AG10803 (cell line): ENCODE results near the gene DMRT3.

ENCODE experiments used
- DNase-seq: peaks from one replicate; pipeline ENCODE4 v3.0.0; 2010; ENCODE audit warnings: low read depth
- H3K4me3 ChIP-seq: 2 replicates; pipeline ENCODE4 v1.5.1; 2011; ENCODE audit warnings: mild to moderate bottlenecking, low read length, control low read depth
- TF ChIP-seq, protein P1 (sequence below): conservative IDR thresholded peaks from 2 replicates; pipeline ENCODE4 v1.5.1; 2011; ENCODE audit warnings: mild to moderate bottlenecking, low read length, control low read depth, inconsistent platforms

DMRT3 gene

DNA sequence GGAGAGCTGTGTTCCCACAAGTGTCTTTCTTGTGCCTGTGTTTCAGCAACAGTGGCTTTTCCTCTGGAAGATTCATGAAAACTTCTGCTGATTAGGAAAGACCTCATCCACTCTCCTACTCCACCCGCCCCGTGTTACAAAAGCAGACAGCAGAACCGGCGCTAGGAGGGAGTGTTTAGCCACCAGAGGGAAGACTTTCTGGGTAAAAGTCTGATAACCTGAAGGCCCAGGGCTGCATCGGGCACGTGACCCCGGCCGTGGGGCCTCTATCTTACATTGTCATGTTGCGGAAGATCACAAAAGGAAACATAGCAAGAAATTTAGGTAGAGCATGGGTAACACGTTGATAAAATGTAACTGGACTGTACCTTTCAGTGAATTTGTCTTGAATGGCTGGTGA lies 41.7 kb downstream of the DMRT3 start:
- TF ChIP-seq, protein P1, sequence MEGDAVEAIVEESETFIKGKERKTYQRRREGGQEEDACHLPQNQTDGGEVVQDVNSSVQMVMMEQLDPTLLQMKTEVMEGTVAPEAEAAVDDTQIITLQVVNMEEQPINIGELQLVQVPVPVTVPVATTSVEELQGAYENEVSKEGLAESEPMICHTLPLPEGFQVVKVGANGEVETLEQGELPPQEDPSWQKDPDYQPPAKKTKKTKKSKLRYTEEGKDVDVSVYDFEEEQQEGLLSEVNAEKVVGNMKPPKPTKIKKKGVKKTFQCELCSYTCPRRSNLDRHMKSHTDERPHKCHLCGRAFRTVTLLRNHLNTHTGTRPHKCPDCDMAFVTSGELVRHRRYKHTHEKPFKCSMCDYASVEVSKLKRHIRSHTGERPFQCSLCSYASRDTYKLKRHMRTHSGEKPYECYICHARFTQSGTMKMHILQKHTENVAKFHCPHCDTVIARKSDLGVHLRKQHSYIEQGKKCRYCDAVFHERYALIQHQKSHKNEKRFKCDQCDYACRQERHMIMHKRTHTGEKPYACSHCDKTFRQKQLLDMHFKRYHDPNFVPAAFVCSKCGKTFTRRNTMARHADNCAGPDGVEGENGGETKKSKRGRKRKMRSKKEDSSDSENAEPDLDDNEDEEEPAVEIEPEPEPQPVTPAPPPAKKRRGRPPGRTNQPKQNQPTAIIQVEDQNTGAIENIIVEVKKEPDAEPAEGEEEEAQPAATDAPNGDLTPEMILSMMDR: peak; percentile 54
- no peak overlapping the region for H3K4me3 ChIP-seq
- DNase-seq: peak; percentile 25

DNA sequence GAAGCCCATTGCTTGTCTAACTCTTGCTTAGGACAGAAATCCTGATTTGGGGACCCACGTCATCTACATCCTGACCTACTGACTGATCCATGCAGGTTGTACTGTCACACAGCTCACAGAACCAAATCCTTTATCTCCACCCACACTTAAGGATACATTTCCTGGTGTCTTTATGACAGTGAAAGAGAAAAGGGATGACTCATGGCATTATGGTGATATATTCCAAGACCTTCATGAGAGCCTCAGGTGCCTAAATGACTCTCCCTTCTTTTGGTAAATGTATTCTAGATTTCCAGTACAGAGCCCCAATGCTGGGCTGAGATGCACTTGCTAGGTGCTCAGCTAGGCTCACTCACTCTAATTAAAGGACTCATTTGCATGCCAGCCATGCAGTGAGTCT lies 47.7 kb downstream of the DMRT3 start:
- no peak for DNase-seq
- no peak overlapping the region for H3K4me3 ChIP-seq
- TF ChIP-seq, protein P1: no peak

DNA sequence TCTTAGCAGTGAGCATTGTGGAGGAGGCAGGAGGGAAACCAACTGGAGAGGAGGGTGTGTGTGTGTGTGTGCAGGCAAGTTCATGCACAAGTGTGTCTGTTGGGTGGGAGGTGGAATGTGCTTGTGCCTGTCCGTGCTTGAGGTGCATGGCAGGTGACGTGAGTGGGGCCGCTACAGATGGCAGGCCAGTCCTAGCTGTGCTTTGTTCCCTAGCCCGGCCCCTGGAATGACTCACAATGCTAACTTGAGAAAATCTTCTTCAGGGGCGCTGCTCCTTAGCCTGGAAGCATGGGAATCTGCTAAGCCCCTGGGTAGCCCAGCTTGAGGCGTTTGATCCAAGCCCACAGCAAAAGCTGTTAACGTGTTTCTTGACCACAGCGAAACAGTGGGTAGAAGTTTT lies 48.7 kb downstream of the DMRT3 start:
- H3K4me3 ChIP-seq: no peak overlapping the region
- TF ChIP-seq, protein P1: no peak
- no peak for DNase-seq

DNA sequence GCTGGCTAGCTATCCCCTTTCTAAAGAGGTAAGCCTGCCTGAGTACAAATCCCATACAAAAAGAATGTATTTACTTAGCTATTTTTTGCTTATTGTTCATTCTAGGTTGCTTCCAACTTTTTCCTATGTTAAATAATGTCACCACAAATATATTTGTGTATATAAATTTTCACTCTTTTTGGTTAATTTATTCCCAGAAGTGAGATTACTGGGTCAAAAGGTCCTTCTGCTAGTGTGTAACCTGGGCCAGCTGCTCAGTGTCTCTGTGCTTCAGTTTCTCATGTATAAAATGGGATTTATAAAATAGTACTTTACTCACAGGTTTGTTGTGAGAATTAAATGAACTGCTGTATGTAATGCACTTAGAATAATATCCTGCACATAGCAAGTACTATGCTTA lies 49.8 kb downstream of the DMRT3 start:
- DNase-seq: no peak
- TF ChIP-seq, protein P1: no peak
- H3K4me3 ChIP-seq: no peak overlapping the region

DNA sequence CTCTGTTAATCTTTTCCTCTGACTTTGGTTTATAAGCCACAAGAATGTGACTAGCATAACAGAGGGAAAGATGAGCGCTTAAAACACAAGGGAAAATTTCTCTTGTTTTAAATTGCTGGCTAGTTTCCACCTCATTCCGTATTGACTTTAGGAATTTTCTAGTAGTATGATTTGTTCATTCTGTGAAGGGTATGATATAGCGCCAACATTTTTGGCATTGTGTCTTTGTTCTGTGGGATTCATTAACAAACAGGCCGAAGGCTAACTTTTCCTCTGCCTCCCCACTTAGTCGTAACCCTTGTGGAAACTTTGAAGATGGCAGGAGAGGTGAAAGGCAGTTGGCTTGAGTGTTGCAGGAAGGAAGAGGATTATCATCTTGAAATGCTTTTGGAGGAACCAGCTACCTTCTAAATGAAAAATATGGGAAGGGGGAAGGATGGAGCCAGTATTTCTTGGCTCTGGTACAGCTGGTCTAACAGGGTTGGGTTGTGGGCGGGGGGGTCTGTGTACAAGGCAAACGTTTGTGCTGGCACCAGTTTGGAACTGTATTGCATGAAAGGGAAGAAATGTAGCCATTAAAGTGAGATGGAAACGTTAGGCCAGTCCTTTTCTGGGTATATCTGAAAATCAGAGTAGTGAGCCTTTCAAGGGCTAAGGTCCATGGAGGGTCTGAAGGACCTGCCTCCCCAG lies 52.2 kb downstream of the DMRT3 start:
- no peak for DNase-seq
- no peak overlapping the region for H3K4me3 ChIP-seq
- TF ChIP-seq, protein P1: no peak

DNA sequence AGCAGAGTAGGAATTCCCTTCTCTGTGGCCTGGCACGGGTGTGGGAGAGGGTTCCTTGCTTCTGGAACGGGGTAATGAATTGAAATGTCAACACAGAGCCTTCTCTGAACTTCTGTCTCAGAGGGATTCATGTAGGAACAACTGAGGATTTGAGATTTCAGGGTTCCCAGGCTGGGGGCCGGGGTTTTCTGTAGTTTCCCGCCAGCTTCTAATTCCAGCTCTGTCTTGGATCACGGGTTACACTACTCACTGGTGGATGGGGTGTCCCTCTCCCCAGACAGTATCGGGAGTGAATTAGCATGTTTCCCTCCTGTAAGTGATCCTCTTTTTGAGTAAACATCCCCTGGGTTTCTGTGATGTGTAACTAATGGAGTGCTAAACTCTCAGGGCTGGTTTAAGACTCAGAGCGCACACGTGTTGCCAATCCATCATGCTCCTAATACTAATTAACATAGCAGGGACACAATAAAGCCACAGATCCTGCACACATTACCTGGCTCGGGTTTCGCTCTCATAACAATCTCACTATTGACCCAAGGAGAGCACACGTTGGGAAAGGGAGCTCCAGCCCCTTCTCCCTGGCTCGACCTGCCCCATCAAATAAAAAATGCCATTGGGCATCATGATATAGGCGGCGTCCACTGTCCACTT lies 55.6 kb downstream of the DMRT3 start:
- DNase-seq: no peak
- H3K4me3 ChIP-seq: no peak overlapping the region
- TF ChIP-seq, protein P1: no peak

DNA sequence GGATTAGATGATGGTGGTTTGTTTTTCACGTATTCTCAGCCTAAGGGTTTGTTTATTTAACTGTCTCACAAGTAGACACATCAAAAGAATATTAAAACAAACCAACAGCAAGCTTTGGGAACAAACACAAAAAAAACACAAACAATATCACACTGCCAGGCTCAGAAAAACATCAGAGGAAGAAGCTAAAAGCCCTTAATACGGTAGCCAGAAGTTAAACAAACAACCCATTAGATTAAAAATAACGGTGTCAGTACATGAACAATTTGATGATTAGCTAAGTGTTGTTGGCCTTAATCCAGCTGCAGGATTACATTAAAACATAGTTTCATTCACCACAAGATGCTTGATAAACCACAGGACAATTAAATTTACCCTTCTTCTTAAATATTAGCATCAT lies 57.8 kb downstream of the DMRT3 start:
- TF ChIP-seq, protein P1: no peak
- no peak for DNase-seq
- no peak overlapping the region for H3K4me3 ChIP-seq
